Type B pancreatic cell (in vitro differentiated cells): ENCODE results near the gene SBF1. TPM values are rescaled to one million over a fixed set of nuclear protein-coding genes. Genes with fewer than 3 reads are reported as not detected.
"Not testable (repeated sequence)": the region's sequence is repeated elsewhere in the genome, so short reads cannot be mapped to it uniquely, and the experiment has no call there.

ENCODE experiments used
- DNase-seq: peaks from one replicate; pipeline ENCODE4 v3.0.0; 2021; ENCODE audit warnings: mixed read lengths; ENCODE audit not compliant: unreplicated experiment; ENCODE audit errors: extremely low spot score
- H3K27ac Mint-ChIP-seq: 2 replicates; pipeline ENCODE4 v1.8.0; 2021; ENCODE audit warnings: mild to moderate bottlenecking, mixed read lengths
- H3K27me3 Mint-ChIP-seq: 2 replicates; pipeline ENCODE4 v1.8.0; 2021; ENCODE audit warnings: mixed read lengths
- H3K36me3 Mint-ChIP-seq: 2 replicates; pipeline ENCODE4 v1.8.0; 2021; ENCODE audit warnings: mixed read lengths
- H3K4me1 Mint-ChIP-seq: one replicate; pipeline ENCODE4 v1.8.0; 2021; ENCODE audit warnings: mixed read lengths; ENCODE audit not compliant: unreplicated experiment
- H3K4me3 Mint-ChIP-seq: 2 replicates; pipeline ENCODE4 v1.8.0; 2021; ENCODE audit warnings: mild to moderate bottlenecking, mixed read lengths
- H3K9me3 Mint-ChIP-seq: 2 replicates; pipeline ENCODE4 v1.8.0; 2021; ENCODE audit warnings: mixed read lengths
- CTCF ChIP-seq: fragments of 200-600 bp; sonication (generic); conservative IDR thresholded peaks from 2 replicates; pipeline ENCODE4 v1.5.0; 2021; ENCODE audit warnings: antibody characterized with exemption, mild to moderate bottlenecking
- total RNA-seq: library from RNA; stranded (reverse); gene quantifications from 2 replicates; pipeline ENCODE4 v1.2.1, GENCODE V29; 2021; ENCODE audit warnings: low replicate concordance

The SBF1 gene
- total RNA-seq, 1 donor from 2014 or later, result 119 TPM

GRCh38 chr22:50521710-50522109 lies 46.9 kb upstream of the SBF1 start:
- DNase-seq, result no peak
- Mint-ChIP-seq H3K27me3 (peaks cover 2% of the 10 kb centered on the region), H3K4me1 (peaks cover 6% of the 10 kb centered on the region), H3K27ac (no peak overlapping the region), H3K4me3 (no peak overlapping the region), H3K9me3 (no peaks in the 10 kb centered on the region), H3K36me3 (peaks cover 8% of the 10 kb centered on the region)
- no peak for TF ChIP-seq CTCF

- H3K27ac Mint-ChIP-seq, result no peak overlapping the region
- TF ChIP-seq CTCF, result no peak
- no peaks in the 10 kb centered on the region for H3K9me3 Mint-ChIP-seq
- H3K4me1 Mint-ChIP-seq, result peaks cover 6% of the 10 kb centered on the region
- H3K4me3 Mint-ChIP-seq, result no peak overlapping the region
- H3K36me3 Mint-ChIP-seq, result peaks cover 8% of the 10 kb centered on the region
- peaks cover 2% of the 10 kb centered on the region for H3K27me3 Mint-ChIP-seq
- DNase-seq, result no peak
These were observed 46.1 kb upstream of the SBF1 start for GRCh38 chr22:50520826-50521453.

DNA sequence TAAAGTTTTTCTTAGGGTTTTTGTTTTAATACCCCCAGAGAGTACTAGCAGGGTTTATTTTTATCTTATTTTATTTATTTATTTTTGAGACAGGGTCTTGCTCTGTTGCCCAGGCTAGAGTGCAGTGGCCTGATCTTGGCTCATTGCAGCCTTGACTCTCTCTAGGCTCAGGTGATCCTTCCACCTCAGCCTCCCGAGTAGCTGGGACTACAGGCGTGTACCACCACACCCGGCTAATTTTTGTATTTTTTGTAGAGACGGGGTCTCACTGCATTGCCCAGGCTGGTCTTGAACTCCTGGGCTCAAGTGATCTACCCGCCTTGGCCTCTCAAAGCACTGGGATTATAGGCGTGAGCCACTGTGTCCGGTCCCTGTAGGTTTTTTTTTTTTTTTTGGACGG lies 45.3 kb upstream of the SBF1 start:
- not testable (repeated sequence) for H3K4me3 Mint-ChIP-seq, H3K27ac Mint-ChIP-seq, H3K4me1 Mint-ChIP-seq, H3K36me3 Mint-ChIP-seq, H3K27me3 Mint-ChIP-seq, H3K9me3 Mint-ChIP-seq, DNase-seq

GRCh38 chr22:50519151-50519550 lies 44.3 kb upstream of the SBF1 start:
- no peaks in the 10 kb centered on the region for H3K4me1 Mint-ChIP-seq
- H3K27ac Mint-ChIP-seq, result no peak overlapping the region

DNA sequence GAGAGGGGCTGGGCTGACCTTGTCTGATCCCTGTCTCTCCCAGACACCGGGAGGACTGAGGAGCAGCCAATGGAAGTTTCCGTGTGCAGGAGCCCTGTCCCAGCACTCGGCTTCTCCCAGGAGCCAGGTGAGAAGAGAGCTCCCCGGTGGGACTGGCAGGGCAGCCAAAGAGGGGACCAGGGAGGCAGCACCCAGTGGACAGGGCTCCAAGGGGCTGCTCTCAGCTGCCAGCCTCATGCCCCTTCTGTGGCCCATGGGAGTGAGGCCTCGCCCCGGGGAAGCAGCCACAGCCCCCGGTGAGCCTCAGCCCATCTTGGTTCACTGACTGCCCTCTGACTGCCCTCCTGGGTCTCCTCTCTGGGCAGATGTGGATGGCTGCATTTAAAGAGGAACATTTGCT lies 43.8 kb upstream of the SBF1 start:
- Mint-ChIP-seq H3K27ac (no peak overlapping the region), H3K27me3 (no peaks in the 10 kb centered on the region), H3K4me3 (no peak overlapping the region), H3K4me1 (no peaks in the 10 kb centered on the region), H3K36me3 (peaks cover 8% of the 10 kb centered on the region), H3K9me3 (no peaks in the 10 kb centered on the region)
- no peak for DNase-seq
- TF ChIP-seq CTCF, result no peak

More at GRCh38 chr22:50519151-50519550, 44.3 kb upstream of the SBF1 start:
- no peak for DNase-seq
- H3K36me3 Mint-ChIP-seq, result peaks cover 8% of the 10 kb centered on the region
- no peaks in the 10 kb centered on the region for H3K9me3 Mint-ChIP-seq
- no peak for TF ChIP-seq CTCF
- H3K4me3 Mint-ChIP-seq, result no peak overlapping the region
- no peaks in the 10 kb centered on the region for H3K27me3 Mint-ChIP-seq

DNA sequence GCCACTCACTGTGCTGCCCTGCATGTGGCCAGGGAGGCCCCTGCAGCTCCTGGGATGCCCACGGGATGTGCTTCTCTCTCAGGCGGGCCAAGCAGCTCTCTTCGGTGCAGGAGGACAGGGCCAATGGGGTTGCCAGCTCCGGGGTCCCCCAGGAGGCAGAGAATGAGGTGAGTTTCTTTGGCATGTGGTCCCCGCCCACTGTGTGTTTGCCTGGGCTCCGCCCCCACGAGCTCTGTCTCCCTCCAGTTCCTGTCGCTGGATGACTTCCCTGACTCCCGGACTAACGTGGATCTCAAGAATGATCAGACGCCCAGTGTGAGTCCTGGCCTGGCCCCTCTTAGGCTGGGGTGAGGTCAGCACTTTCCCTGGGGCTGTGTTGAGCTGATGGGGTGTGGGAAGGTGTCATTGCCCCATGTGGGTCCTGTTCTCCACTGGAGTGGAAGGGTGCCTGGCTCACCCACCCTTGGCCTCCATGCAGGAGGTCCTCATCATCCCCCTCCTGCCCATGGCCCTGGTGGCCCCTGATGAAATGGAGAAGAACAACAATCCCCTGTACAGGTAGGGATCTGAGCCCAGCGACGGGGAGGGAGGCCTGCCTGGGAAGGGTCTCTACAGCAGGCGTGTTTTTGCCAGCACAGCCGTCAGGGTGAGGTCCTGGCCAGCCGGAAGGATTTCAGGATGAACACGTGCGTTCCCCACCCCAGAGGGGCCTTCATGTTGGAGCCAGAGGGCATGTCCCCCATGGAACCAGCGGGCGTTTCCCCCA lies 42.8 kb upstream of the SBF1 start:
- no peaks in the 10 kb centered on the region for H3K9me3 Mint-ChIP-seq

More for the DNA sequence above, 42.8 kb upstream of the SBF1 start:
- no peak for DNase-seq
- Mint-ChIP-seq H3K4me3 (no peak overlapping the region), H3K4me1 (no peaks in the 10 kb centered on the region), H3K36me3 (peaks cover 8% of the 10 kb centered on the region), H3K27me3 (no peaks in the 10 kb centered on the region), H3K27ac (no peak overlapping the region)
- no peak for TF ChIP-seq CTCF
